ENCODE data around the gene WIPI1. TPM values are rescaled to one million over a fixed set of nuclear protein-coding genes. Genes with fewer than 3 reads are reported as not detected.

WIPI1 gene
- total RNA-seq, 1 experiment from 2014 or later = 38.4 TPM

DNA sequence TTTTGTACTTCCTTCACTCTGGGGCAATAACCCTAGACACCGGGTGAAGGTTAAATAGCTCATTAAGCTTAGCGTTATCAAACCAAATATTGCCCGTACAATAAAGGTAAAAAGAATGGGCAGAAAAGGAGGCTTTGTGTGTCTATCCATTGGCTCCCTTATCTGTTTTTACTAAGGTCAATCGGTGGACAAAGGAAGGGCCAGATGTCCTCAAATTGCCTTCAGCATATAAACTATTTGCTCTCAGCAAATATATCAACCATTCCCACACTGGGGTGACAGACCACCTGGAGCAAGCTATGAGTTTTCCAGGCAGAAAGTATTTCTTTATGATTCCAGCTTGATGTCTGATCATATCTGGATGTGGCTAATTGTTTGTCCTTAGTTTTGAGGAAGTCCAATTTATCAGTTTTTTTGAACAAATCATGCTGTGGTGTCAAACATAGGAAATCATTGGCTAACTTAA is 25.3 kb upstream of the WIPI1 start:
- no peak overlapping the region for H3K27ac Mint-ChIP-seq (ENCODE audit: low read depth, unreplicated experiment)
- no peak for DNase-seq (ENCODE audit: unreplicated experiment)
- peaks cover 7% of the 10 kb centered on the region for H3K9me3 Mint-ChIP-seq (ENCODE audit: unreplicated experiment)
- intact Hi-C loops (cut with micrococcal nuclease) = no loop called here
- H3K4me3 Mint-ChIP-seq (ENCODE audit: unreplicated experiment) = no peak overlapping the region
- ChIA-PET CTCF (interaction anchor here (0.6 to 0.9 kb wide), 3 partner anchors 8 to 1506 kb away, joined by 3 read pairs; no protein-coding TSS in a partner anchor), POLR2A (interaction anchor here (0.6 to 0.8 kb wide), 2 partner anchors 8 to 29 kb away, joined by 3 to 4 read pairs; partner anchors contain the start of gene PRKAR1A)
- H3K27me3 Mint-ChIP-seq (ENCODE audit: insufficient read depth, unreplicated experiment) = peaks cover 50% of the 10 kb centered on the region
- no peak for TF ChIP-seq CTCF (IDR thresholded peaks at IDR 0.05; ENCODE audit: unreplicated experiment)
- H3K36me3 Mint-ChIP-seq (ENCODE audit: insufficient read depth, unreplicated experiment) = no peaks in the 10 kb centered on the region
- BruUV-seq (replicated peaks) = no TSS peak
- H3K4me1 Mint-ChIP-seq (ENCODE audit: insufficient read depth, unreplicated experiment) = no peaks in the 10 kb centered on the region

DNA sequence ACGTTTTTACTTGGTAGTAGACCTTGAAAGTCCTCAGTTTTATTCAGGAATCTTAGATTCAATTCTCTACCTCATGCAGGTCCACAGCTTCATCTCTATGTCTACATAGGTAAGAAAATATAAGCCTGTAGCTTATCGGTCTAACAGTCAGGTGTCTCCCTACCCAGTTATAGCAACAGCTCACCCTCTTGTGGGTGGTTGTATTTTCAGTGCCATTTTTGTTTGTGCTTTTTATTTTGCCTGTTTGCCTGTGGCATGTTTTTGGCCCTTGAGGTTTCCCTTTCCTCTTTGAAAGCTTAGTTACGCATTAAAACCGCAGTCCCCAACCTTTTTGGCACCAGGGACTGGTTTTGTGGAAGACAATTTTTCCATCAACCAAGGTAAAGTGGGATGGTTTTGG is 23.6 kb upstream of the WIPI1 start:
- ChIA-PET POLR2A (interaction anchor here (0.6 to 2.0 kb wide), 3 partner anchors 12 to 233 kb away, joined by 3 to 5 read pairs (median 5); partner anchors contain the start of gene AMZ2), CTCF (interaction anchor here (0.7 kb wide), 1 partner anchor 489 kb away, joined by 5 read pairs; no protein-coding TSS in a partner anchor)
- no peaks in the 10 kb centered on the region for H3K4me1 Mint-ChIP-seq (ENCODE audit: insufficient read depth, unreplicated experiment)
- peaks cover 49% of the 10 kb centered on the region for H3K27me3 Mint-ChIP-seq (ENCODE audit: insufficient read depth, unreplicated experiment)
- no TSS peak for BruUV-seq (replicated peaks)
- H3K9me3 Mint-ChIP-seq (ENCODE audit: unreplicated experiment) = peaks cover 7% of the 10 kb centered on the region
- intact Hi-C loops (cut with micrococcal nuclease) = no loop called here
- no peak overlapping the region for H3K27ac Mint-ChIP-seq (ENCODE audit: low read depth, unreplicated experiment)
- H3K36me3 Mint-ChIP-seq (ENCODE audit: insufficient read depth, unreplicated experiment) = no peaks in the 10 kb centered on the region
- no peak for TF ChIP-seq CTCF (IDR thresholded peaks at IDR 0.05; ENCODE audit: unreplicated experiment)
- no peak for DNase-seq (ENCODE audit: unreplicated experiment)
- H3K4me3 Mint-ChIP-seq (ENCODE audit: unreplicated experiment) = no peak overlapping the region

DNA sequence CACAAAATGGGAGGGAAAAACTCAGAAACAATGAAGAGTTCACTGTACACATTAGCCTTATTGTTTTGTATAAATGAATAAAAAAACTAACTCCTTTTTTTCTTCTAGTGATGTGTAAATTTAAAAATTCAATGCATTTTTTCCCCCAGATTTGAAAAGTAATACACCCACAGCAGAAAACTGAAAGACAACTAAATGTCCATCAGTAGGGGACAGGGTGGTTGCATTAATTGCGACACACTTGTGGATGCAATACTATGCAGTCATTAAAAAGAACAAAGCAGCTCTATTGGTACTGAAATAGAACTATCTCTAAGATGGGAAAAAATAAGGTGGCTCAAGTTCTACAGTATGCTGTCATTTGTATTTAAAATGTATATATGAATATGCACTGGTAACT is 13.7 kb upstream of the WIPI1 start:
- DNase-seq (ENCODE audit: unreplicated experiment) = no peak
- BruUV-seq (replicated peaks) = no TSS peak
- no peaks in the 10 kb centered on the region for H3K36me3 Mint-ChIP-seq (ENCODE audit: insufficient read depth, unreplicated experiment)
- no peaks in the 10 kb centered on the region for H3K9me3 Mint-ChIP-seq (ENCODE audit: unreplicated experiment)
- POLR2A ChIA-PET = interaction anchor here (1.0 kb wide), 1 partner anchor 44 kb away, joined by 3 read pairs; no protein-coding TSS in a partner anchor
- H3K4me3 Mint-ChIP-seq (ENCODE audit: unreplicated experiment) = no peak overlapping the region
- CTCF ChIA-PET = interaction anchor here (0.9 to 1.3 kb wide), 2 partner anchors 9 to 222 kb away, joined by 3 read pairs; no protein-coding TSS in a partner anchor
- TF ChIP-seq CTCF (IDR thresholded peaks at IDR 0.05; ENCODE audit: unreplicated experiment) = no peak
- no peak overlapping the region for H3K27ac Mint-ChIP-seq (ENCODE audit: low read depth, unreplicated experiment)
- H3K27me3 Mint-ChIP-seq (ENCODE audit: insufficient read depth, unreplicated experiment) = peaks cover 28% of the 10 kb centered on the region
- H3K4me1 Mint-ChIP-seq (ENCODE audit: insufficient read depth, unreplicated experiment) = no peaks in the 10 kb centered on the region
- intact Hi-C loops (cut with micrococcal nuclease) = no loop called here

GRCh38 chr17:68468788-68469187 is 11.5 kb upstream of the WIPI1 start:
- POLR2A ChIA-PET = interaction anchor here (0.7 to 3.8 kb wide), 2 partner anchors 11 to 42 kb away, joined by 3 to 19 read pairs; partner anchors contain the start of gene WIPI1
- no peak overlapping the region for H3K4me3 Mint-ChIP-seq (ENCODE audit: unreplicated experiment)
- intact Hi-C loops (cut with micrococcal nuclease) = no loop called here
- no peaks in the 10 kb centered on the region for H3K36me3 Mint-ChIP-seq (ENCODE audit: insufficient read depth, unreplicated experiment)
- peaks cover 28% of the 10 kb centered on the region for H3K27me3 Mint-ChIP-seq (ENCODE audit: insufficient read depth, unreplicated experiment)
- TF ChIP-seq CTCF (IDR thresholded peaks at IDR 0.05; ENCODE audit: unreplicated experiment) = no peak
- no peaks in the 10 kb centered on the region for H3K4me1 Mint-ChIP-seq (ENCODE audit: insufficient read depth, unreplicated experiment)
- no peak for DNase-seq (ENCODE audit: unreplicated experiment)
- no peak overlapping the region for H3K27ac Mint-ChIP-seq (ENCODE audit: low read depth, unreplicated experiment)
- no peaks in the 10 kb centered on the region for H3K9me3 Mint-ChIP-seq (ENCODE audit: unreplicated experiment)
- CTCF ChIA-PET = interaction anchor here (0.7 to 1.1 kb wide), 2 partner anchors 42 to 769 kb away, joined by 3 to 4 read pairs; no protein-coding TSS in a partner anchor
- BruUV-seq (replicated peaks) = no TSS peak
